Suprapubic skin (tissue), 4 donors: ENCODE data around the gene HES6.

Source experiments
- POLR2A ChIP-seq, 2 donors: fragments of 450-650 bp; IDR thresholded peaks; one replicate each; pipeline ENCODE4 v1.6.1; 2017; ENCODE audit warnings: antibody characterized with exemption in 2 of 2, mild to moderate bottlenecking in 2 of 2, moderate library complexity in 2 of 2
- POLR2AphosphoS5 ChIP-seq, 3 donors: sonication (generic); formaldehyde crosslinking; IDR thresholded peaks; one replicate each; pipeline ENCODE4 v1.6.1; 2017; ENCODE audit warnings: antibody characterized with exemption in 3 of 3
- TF ChIP-seq, protein P1 (sequence below), 2 donors: fragments of 200-600 bp in 1 of 2; fragments of 450-650 bp in 1 of 2; sonication (generic) in 1 of 2; IDR thresholded peaks; one replicate each; pipeline ENCODE4 v1.5.1; 2016 to 2019; ENCODE audit warnings: antibody characterized with exemption in 2 of 2, mild to moderate bottlenecking in 1 of 2, moderate library complexity in 1 of 2

DNA sequence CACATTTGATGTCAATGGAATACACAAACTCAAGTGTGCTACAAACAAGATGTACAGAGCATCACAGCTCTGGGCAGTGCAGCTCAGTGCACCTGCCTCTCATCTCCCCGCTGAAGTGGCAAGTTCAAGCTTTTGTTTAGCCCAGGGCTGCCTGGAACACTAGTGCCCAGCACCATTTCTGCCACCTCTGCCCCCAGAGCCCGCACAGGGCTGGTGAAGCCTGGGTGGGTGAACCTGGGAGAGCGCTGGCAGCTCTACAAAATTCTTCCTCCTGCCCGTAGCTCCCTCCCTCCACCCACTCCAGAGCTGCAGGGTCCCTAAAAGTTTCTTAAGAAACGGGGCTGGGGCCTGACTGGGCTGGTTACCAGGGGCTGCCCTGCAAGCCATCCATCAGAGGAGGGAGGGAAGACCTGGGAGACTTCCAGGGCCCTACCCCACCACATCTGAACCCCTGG lies 1.5 kb downstream of the HES6 start:
- TF ChIP-seq POLR2AphosphoS5 (IDR thresholded peaks at IDR 0.05), result no peak
- TF ChIP-seq POLR2A (IDR thresholded peaks at IDR 0.05), result no peak
- TF ChIP-seq, protein P1, sequence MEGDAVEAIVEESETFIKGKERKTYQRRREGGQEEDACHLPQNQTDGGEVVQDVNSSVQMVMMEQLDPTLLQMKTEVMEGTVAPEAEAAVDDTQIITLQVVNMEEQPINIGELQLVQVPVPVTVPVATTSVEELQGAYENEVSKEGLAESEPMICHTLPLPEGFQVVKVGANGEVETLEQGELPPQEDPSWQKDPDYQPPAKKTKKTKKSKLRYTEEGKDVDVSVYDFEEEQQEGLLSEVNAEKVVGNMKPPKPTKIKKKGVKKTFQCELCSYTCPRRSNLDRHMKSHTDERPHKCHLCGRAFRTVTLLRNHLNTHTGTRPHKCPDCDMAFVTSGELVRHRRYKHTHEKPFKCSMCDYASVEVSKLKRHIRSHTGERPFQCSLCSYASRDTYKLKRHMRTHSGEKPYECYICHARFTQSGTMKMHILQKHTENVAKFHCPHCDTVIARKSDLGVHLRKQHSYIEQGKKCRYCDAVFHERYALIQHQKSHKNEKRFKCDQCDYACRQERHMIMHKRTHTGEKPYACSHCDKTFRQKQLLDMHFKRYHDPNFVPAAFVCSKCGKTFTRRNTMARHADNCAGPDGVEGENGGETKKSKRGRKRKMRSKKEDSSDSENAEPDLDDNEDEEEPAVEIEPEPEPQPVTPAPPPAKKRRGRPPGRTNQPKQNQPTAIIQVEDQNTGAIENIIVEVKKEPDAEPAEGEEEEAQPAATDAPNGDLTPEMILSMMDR (IDR thresholded peaks at IDR 0.05), result no peak
